Activated CD8-positive, alpha-beta memory T cell treated with anti-CD3 and anti-CD28 coated beads, Interleukin-2, amount 50 U/mL, for 1 hour (primary cell): ENCODE measurements around the gene TUBGCP5.

Experiments used
- DNase-seq: peaks from one replicate; pipeline ENCODE4 v3.0.0-alpha.2; 2020; ENCODE audit errors: extremely low read depth

Gene TUBGCP5

GRCh38 chr15:22952796-22953579 lies 86.4 kb downstream of the TUBGCP5 start:
- no peak for DNase-seq

- no peak for DNase-seq
These were observed 87.7 kb downstream of the TUBGCP5 start for GRCh38 chr15:22951381-22952280.

GRCh38 chr15:22951031-22951380 lies 88.4 kb downstream of the TUBGCP5 start:
- DNase-seq: no peak

- no peak for DNase-seq
These were observed 88.9 kb downstream of the TUBGCP5 start for GRCh38 chr15:22950256-22950990.
